Subcutaneous adipose tissue (tissue), 4 donors: Measurements from ENCODE around the gene SKP2. TPM values are rescaled to one million over a fixed set of nuclear protein-coding genes. Genes with fewer than 3 reads are reported as not detected.

Experiments used
- CTCF ChIP-seq: fragments of 450-650 bp; IDR thresholded peaks from one replicate; pipeline ENCODE4 v1.5.1; 2016; ENCODE audit warnings: low read depth, mild to moderate bottlenecking, control low read depth, antibody characterized with exemption, moderate library complexity
- total RNA-seq, 4 donors: library from RNA; depleted of rRNA; stranded (reverse); fragments of >200 nt; gene quantifications; one replicate each; pipeline ENCODE4 v1.1.0, GENCODE V29; 2016

Gene SKP2
- 10 to 100 TPM; 12.1 to 13.5 (median 12.9) TPM for total RNA-seq

GRCh38 chr5:36151434-36152323 is at the start of gene SKP2, which contains the start of gene LMBRD2:
SKP2 (plus strand) TSS chr5:36152111; CDS start chr5:36152263, 152 bp downstream.
LMBRD2 (minus strand) TSS chr5:36151887; CDS start chr5:36143349, 8,538 bp downstream.
- no peak for TF ChIP-seq CTCF

GRCh38 chr5:36105819-36106218 is 46.1 kb upstream of the SKP2 start:
- TF ChIP-seq CTCF, result no peak

- no peak for TF ChIP-seq CTCF
Measured at GRCh38 chr5:36108758-36109460, 43.0 kb upstream of the SKP2 start.

- TF ChIP-seq CTCF, result no peak
Measured at GRCh38 chr5:36111238-36111637, 40.7 kb upstream of the SKP2 start.

- no peak for TF ChIP-seq CTCF
Measured at GRCh38 chr5:36125868-36126267, 26.0 kb upstream of the SKP2 start.

- no peak for TF ChIP-seq CTCF
Measured at GRCh38 chr5:36128795-36129194, 23.1 kb upstream of the SKP2 start.

GRCh38 chr5:36135988-36136387 is 15.9 kb upstream of the SKP2 start:
- no peak for TF ChIP-seq CTCF
